Stimulated activated CD8-positive, alpha-beta memory T cell treated with anti-CD3 and anti-CD28 coated beads, Interleukin-4, amount 100 ng/mL, for 1 hour (primary cell): Measurements from ENCODE around the gene LYPLA2.
"Not testable (repeated sequence)": the region's sequence is repeated elsewhere in the genome, so short reads cannot be mapped to it uniquely, and the experiment has no call there.

Experiments used
- DNase-seq, 2 donors: peaks; one replicate each; pipeline ENCODE4 v3.0.0-alpha.2; 2020; ENCODE audit warnings: low read depth in 2 of 2, low spot score in 1 of 2

The LYPLA2 gene

DNA sequence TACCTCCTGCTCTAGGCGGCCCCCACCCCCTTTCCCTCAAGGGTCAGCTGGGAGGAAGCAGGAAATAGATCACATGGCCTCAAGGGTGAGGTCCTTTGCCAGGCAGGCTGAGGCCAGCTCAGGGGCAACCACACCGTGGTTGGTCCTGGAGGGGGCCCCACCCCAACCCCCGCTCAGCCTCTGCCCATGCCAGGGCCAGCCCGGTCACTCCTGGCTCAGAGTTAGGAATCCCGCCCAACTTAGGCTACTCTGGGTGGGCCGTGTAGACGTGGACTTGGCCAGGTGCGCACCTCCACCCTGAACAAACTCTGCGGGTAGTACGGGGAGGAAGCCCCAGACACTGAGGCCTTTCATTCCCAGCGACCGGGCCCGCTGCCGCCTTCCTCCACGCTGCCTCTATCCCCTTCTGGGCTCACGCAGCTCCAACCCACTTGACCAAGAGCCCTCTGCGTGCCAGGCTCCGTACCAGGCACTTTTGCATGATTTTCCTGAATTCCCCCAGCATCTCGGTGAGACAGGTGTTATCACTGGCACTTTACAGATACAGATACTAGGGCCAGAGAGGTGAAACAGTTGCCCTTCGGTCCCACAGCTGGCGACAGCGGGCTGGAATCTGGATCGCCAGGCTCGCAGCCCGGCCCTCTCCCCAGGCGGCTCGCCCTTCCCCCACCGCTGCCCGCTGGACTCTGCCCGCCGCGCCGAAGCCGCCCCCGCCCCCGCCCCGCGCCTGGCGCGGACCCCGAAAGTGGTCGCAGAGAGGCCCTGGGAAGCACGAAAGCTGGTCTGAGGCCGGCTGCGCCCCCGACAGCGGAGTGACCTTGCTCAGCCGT is 8.8 kb downstream of the LYPLA2 start:
- no peak for DNase-seq

DNA sequence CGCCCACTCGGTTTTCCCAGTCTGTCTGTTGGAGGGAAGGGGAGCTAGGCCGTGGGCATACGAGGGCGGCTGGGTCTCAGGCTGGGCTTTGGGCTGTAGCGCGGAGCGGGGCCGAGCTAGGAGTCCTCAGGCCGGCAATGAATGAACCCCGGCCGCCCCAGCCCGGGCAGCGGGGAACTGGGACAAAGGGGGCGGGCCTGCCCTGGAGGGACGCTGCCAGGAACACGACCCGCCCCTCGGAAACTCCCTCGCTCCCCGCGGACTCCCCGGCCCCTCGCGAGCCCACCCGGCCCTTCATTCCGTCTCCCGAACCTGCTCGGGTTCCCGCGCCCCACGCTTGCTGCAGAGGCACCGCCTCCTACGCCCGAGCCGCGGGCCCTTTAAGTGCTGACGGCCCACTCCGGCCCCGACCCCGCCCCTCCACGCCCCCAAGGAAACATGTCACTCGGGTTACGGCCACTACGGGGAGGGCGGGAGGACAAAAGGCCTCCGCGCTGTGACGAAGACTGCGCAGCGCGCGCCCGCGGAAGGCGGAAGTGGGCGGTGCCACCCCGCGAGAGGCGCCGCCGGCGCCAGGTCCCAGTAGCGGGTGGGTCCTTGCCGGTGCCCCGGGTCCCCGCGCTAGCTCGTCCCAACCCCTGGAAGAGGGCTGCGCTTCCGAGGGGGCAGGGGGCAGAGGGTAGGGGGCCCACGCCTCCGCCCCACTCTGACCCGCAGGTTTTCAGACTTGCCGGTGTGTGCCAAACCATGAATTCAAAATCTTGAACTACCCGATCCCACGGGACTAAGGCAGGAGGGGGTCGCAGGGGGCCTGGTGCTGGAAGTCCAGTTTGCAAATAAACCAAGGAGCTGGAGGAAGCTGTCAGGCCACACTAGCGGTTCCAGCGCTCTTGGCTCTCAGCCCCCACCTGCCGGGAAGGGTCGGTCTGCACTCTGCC is 9.7 kb downstream of the LYPLA2 start, which contains the start of gene GALE:
TSS of gene GALE (minus strand) at position 355 of the 938 bp plus-strand sequence. CDS start 1,747 bp downstream, outside the sequence.
- DNase-seq = peak; percentile 95 to 97

DNA sequence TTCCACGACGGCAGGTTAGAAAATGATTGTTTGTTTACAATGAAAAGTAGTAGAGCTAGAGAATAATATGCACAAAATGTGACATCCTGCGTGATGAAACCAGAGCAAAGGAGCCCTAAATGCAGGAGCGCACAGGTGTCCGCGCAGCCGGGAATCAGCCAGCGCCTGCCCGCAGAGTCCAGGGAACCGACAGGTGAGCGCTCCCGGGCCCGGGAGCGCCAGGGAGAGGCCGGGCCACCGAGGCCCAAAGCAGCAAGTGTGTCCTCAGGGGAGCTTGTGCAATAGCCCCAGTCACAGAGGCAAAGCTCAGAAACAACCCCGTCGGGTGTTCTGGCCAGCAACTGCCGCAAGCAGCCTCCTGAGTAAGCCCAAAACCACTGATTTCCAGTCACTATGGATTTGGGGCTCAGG is 10.4 kb downstream of the LYPLA2 start:
- DNase-seq = no peak

DNA sequence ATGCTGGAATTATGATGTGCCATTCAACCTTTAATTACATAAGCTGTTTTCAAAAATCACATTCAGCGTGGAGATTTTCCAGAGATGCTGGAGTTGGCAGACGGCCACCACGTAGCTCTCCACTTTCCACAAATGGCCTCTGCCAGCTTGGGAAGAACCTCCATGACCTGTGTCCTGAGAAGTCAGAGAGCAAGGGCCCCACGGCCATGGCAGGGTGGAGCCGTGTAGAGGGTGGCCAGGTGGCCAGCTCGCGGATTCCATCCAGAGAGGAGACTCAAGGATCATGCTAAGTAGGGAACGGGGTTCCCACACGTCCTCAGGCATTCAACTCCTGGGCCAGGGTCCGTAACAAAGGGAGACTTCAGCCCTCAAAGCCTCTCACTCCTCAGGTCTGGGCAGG is 10.9 kb downstream of the LYPLA2 start:
- no peak for DNase-seq

DNA sequence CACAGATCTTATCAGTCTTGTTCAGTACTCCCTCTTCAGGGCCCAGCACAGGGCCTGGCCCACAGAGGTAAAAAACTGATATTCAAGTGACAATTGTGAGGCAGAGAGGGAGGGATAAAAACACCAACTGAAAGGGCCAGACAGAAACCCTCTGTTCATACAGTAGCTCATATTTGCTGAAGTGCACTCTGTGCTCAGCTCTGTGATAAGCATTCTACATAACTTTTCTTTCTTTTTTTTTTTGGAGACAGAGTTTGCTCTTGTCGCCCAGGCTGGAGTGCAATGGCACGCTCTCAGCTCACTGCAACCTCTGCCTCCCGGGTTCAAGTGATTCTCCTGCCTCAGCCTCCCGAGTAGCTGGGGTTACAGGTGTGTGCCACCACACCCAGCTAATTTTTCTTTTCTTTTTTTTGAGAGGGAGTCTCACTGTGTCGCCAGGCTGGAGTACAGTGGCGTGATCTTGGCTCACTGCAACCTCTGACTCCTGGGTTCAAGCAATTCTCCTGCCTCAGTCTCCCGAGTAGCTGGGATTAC is 11.9 kb downstream of the LYPLA2 start:
- DNase-seq = not testable (repeated sequence)

DNA sequence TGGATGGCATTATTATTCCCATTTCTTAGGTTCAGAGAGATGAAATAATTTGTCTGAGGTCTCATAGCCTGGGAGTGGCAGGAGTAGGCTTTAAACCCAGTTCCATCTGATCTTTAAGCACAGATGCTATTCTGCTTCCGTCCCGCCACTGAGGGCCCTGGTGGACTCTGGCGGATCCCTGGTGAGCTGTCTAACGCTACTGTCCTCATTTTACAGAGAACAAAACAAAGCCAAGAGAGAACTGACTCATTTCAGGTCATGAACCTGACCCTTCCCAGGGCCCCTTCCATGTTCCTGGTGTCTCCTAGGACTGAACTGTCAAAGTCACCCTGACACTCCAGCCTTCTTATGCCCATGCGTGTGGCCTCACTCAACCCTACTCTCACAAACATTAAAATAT is 12.7 kb downstream of the LYPLA2 start:
- no peak for DNase-seq

DNA sequence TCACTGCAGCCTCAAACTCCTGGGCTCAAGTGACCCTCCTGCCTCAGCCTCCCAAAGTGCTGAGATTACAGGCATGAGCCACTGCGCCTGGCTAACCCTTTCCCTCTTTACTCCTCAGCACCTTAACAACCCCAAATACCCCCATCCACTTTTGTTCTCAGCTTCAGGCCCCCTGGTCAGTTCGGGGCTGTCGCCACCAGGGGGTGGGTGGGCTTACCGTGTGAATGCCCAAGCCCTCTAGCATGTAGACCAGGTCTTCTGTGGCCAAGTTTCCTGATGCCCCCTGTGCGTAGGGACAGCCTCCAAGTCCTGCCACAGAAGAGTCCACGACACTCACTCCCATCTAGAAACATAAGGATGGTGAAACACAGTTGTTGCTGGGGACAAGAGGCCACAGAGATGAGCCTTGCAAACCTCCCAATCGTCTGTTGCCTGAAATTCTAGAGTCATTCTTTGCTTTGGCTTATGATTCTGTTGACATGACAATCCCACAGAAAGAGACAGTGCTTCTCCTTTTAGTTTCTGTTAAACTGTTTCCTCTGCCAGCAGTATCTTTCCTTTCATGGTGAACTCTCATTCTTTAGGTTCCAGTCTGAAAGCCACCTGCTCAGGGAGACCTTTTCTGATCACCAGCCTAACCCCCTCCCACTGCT is 13.4 kb downstream of the LYPLA2 start:
- DNase-seq = no peak

DNA sequence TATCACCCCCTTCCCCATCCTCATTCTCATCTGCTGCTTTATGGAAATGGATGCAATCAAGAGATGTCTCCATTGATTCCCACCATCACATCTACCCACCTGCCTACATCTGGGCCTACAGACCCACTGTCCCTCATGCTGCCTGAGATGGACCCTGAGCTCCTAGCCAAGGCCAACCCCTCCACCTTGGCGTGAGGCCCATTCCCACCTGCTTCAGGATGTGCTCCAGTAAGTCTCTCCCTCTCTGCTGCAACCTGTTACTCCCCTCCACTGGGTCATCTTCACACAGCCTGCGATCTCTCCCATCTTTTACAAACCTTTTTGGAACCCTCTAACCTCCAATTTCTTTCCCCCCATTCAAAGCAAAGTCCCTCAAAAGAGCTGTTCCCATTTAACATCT is 14.1 kb downstream of the LYPLA2 start:
- DNase-seq = no peak

DNA sequence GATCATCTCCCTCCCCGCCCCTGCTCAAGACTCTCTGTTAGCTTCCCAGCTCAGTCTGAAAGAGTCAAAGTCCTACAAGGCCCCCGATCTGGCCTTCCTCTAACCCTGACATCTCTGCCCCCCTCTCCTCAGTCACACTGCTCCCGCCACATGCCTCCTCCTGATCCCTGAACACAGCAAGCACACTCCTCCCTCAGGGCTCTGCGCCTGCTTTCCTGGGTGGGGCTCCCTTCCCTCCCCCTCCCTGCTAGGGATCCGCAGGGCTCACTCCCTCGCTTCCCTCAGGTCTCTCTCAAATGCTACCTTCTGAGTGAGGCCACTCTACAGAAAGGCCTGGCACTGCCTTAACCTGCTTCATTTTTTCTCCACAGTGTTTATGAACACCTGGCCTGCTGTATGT is 15.3 kb downstream of the LYPLA2 start:
- no peak for DNase-seq

DNA sequence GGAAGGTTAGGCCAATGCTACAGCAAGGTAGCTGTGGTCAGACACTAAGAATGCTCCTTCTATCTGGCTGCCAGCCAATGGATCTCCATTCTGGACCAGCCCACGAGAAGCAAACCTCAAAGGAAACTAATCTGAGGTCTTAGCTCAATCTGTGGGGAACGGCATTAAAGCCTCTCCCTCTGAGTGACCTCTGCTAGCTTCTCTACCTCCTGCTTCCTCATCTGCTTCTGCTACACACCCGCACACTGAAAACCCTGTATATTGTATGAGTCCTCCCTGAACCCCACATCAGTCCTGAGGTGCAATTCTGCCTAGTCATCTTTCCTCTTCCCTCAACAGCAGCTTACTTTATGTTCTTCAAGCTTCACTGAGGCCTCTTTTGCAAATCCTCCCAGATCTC is 16.5 kb downstream of the LYPLA2 start:
- no peak for DNase-seq

DNA sequence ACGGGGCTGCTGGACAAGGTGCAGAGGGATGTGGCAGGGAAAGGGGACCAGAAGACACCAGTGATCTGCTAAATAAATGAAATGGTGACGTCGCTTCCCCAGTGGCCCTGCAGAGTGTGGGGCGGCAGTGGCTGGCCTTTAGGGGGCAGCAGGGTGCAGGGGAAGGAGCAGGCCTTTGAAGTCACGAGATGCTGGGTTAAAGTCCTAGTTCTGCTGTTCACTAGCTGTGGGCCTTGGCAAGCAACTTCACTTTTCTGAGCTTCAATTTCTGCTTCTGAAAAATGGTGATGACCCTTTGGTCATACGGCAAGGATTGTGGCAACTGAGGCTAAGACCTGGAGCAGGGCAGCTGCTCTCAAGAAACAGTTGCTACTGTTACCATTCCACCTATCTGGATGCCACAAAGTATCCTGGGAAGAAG is 18.8 kb downstream of the LYPLA2 start:
- peak; percentile 41 to 55 for DNase-seq

DNA sequence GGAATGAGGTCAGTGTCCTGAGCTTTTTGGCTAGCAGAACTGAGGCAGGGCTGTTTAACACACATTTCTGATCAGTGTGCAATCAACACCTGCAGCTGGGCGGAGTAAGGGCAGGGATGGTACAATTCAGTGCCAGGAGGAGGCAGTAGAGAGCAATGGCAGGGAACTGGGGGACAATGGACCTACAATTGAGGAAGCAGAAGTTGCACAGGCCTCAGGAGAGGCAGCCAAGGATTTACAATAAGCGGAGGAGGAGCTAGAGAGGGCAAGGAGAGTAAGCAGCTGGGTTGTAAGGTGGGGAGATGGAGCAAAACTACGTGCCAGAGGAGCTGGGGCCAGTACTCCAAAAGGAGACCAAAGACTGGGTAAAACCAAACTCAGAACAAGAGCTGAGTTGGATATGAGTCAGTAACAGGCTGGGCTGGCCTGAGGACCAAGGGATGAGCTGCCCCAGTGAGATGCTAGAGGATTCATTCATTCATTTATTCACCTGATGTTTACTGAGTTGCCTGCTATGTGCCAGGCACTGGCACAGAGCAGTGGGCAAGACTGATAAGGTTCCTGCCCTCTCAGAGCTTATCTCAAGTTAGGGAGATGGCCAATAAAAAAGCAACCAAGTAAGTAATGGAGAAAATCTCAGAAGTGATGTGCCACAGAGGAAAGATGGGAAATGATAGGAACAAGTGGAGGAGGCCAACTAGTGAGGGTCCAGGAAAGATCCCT is 20.0 kb downstream of the LYPLA2 start:
- DNase-seq = no peak

DNA sequence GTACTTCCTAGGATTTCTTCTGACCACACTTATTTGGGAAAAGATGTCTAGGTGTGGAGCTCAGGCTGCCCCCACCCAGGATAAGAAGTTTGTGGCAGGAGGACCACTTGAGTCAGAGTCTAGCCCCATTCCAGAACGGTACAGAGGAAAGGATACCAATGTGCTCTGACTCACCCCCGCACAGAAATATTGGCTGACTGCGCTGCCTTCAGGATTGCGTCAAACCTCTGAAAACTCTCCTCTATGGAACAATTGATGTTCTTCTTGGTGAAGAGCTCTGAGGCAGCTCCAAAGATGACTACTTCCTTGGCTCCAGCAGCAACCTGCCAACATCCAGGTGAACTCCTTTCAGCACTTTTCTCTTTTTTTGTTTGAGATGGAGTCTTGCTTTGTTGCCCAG is 23.1 kb downstream of the LYPLA2 start:
- DNase-seq = no peak

DNA sequence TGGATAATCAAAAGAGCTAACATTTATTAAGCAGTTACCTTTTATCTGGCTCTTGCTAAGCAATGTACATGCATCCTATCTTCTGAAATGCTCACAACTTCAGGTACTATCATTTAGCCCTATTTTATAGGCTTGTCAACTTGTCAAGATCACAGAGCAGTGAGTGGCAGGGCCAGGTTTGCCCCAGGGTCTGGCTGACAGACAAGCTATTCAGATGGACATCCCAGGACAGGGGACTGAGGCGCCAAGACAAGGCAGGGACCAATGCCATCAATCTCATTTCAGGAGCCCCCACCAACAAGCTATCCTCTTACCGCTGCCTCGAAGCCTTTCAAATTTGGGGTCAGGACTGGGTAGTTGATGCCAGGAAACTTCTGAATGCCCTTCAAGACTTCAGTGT is 25.4 kb downstream of the LYPLA2 start:
- DNase-seq = no peak

DNA sequence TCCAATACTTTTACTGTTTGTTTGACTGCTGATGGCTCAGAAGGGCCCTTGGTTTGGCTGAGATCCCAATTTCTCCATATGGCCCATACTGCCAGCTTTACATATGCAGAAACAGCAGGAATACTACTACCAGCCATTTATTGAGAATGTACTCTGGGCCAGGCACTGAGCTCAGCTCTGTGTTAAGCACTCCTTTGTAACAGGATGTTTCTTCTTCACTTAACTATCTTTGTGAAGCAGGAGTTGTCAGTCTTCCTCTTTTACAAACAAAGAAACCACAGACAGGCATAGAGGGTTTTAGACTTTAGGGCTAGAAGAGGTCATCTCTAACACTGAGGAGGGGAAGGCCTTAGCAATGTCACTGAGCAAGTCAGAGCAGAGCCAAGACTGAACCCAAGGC is 26.0 kb downstream of the LYPLA2 start:
- DNase-seq = no peak

DNA sequence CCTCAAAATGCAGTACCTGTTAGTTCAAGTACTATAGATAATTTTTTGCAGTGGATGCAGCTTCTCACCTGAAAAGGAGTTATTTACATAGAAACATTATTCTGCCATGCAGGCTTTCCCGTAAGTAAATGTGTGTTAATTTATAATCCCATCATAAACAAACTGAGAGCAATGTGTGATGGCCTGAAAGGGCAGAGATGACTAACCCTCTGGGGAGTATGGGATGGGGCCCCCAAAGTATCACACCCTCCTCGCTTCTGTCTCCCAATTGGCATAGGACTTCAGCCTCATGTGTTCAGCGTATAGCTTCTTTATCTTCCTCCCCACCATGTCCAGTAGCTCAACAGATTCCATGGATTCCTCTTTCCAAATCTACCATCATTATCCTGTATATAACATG is 26.7 kb downstream of the LYPLA2 start:
- no peak for DNase-seq

DNA sequence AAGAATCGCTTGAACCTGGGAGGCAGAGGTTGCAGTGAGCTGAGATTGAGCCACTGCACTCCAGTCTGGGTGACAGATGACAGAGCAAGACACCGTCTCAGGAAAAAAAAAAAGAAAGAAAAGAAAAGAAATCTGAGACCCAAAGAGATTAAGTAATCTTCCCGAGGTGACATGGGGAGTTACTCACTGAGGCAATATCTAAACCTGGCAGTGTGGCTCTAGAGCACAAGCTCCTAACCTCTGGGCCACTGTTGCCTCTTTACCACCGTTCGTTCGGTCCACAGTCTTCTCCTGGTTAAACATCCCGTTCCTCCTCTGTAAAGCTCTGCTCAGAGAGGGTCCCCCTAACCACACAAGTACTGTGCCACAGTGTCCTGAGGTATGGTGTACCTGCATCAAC is 32.8 kb downstream of the LYPLA2 start:
- DNase-seq = no peak

DNA sequence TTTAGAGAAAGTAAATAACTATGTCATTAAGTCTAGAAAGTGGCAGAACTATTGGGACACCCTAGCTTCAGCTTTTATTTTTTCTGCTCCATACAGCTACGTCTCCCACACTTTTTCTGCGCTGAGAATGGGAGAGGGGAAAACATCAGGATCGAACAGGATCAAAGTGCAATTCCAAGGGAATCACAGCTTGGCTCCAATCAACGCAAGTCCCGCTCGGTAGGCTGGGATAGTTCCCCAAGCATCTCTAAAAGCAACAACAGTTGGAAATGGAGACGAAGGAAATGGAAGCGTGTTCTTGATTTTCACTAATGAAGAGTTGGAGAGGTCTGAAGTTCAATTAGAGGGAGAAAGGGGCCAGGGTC is 33.7 kb downstream of the LYPLA2 start:
- DNase-seq = no peak

DNA sequence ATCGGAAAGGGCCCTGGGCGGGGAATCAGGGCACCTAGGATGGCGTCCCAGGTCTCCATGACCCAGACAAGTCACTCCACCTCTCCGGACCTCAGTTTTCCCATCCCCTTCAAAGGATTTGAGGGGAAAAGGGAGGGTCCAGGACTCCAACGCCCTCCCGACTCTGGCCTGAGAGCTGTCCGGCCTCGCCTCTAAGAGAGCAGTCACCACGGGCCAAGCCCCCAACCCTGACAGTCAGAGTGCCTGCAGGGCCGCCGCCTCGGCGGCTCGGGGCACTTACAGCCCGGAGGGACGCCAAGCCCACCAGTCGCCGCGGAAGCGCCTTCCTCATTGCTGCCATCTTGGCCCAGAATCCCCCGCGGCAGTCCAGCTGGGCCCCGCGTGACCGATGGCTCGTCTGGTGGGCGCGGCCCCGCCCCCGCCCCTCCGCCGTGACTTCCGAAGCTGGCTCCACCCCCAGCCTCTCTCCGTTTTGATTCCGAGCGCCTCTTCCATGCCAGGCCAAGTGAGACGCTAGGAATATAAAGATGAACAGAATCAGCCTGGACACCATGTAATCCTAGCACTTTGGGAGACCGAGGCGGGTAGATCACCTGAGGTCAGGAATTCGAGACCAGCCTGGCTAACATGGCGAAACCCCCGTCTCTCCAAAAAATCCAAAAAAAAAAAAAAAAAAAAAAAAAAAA is 34.3 kb downstream of the LYPLA2 start, which contains the start of gene HMGCL:
TSS of gene HMGCL (minus strand) at position 354 of the 686 bp plus-strand sequence. CDS start at position 340, 14 bp downstream.
- DNase-seq = peak; percentile 75 to 78
